Retinal pigment epithelial cell (primary cell): ENCODE data around the gene IL6R.
A peak's percentile ranks its signal among the peaks of the same experiment; 100 is the strongest.

Experiments
- DNase-seq: peaks from one replicate; pipeline ENCODE4 v3.0.0-alpha.2; 2010; ENCODE audit warnings: low read depth
- H3K4me3 ChIP-seq: 2 replicates; pipeline ENCODE4 v1.5.1; 2011; ENCODE audit warnings: mild to moderate bottlenecking, low read length, control low read depth, moderate library complexity
- TF ChIP-seq, protein P1 (sequence below): conservative IDR thresholded peaks from 2 replicates; pipeline ENCODE4 v1.5.1; 2011; ENCODE audit warnings: low read depth, low read length, control low read depth, inconsistent platforms

Gene IL6R

DNA sequence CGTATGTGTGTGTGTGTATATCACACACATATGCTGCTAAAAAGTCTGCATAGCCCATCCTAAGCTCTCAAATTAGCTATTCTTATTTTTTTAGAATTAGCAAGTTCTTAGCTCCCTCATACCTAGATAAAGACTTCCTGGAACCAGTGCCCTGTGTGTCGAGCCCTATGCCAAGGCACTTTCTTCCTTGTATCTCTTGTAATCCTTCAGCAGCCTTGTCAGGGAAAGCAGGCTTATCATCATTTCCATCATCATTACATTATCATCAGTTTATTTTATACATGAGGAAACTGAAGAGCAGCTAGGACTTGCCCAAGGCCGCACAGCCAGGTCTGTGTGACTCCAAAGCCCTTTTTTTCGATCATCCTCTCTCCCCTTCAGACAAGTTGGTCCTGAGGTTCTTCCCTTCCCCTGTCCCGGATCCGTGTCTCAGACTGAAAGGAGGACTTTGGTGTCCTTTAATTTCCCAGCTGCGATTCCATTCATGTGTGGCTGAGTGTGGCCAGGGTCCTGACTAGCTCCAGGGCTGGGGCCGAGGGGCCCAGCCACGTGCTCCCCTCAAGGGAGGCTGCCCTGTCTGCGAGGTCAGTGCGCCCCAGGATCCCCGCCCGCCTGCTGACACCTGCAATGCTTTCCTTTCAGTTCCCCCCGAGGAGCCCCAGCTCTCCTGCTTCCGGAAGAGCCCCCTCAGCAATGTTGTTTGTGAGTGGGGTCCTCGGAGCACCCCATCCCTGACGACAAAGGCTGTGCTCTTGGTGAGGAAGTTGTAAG is 24.9 kb downstream of the IL6R start:
- no peak overlapping the region for H3K4me3 ChIP-seq
- DNase-seq: no peak
- TF ChIP-seq, protein P1, sequence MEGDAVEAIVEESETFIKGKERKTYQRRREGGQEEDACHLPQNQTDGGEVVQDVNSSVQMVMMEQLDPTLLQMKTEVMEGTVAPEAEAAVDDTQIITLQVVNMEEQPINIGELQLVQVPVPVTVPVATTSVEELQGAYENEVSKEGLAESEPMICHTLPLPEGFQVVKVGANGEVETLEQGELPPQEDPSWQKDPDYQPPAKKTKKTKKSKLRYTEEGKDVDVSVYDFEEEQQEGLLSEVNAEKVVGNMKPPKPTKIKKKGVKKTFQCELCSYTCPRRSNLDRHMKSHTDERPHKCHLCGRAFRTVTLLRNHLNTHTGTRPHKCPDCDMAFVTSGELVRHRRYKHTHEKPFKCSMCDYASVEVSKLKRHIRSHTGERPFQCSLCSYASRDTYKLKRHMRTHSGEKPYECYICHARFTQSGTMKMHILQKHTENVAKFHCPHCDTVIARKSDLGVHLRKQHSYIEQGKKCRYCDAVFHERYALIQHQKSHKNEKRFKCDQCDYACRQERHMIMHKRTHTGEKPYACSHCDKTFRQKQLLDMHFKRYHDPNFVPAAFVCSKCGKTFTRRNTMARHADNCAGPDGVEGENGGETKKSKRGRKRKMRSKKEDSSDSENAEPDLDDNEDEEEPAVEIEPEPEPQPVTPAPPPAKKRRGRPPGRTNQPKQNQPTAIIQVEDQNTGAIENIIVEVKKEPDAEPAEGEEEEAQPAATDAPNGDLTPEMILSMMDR: no peak

DNA sequence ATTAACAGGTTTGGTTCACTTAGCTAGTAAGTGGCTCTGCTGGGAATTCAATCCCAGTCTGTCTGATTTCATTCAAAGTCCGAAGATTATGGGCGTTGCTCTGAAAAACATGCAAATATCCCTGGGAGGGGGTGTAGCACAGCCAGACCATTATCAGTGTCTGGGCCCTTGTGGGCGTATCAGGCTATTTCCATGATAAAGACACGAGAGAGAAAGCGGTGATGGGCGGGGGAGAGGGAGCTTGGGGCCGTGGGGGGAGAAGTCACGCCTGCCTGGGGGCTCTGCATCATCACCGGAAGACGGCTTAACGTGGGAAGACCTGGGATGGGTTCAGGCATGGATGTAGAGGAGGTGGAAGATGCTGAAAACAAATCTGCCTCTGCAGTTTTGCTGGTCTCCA is 25.8 kb downstream of the IL6R start:
- TF ChIP-seq, protein P1: no peak
- DNase-seq: no peak

DNA sequence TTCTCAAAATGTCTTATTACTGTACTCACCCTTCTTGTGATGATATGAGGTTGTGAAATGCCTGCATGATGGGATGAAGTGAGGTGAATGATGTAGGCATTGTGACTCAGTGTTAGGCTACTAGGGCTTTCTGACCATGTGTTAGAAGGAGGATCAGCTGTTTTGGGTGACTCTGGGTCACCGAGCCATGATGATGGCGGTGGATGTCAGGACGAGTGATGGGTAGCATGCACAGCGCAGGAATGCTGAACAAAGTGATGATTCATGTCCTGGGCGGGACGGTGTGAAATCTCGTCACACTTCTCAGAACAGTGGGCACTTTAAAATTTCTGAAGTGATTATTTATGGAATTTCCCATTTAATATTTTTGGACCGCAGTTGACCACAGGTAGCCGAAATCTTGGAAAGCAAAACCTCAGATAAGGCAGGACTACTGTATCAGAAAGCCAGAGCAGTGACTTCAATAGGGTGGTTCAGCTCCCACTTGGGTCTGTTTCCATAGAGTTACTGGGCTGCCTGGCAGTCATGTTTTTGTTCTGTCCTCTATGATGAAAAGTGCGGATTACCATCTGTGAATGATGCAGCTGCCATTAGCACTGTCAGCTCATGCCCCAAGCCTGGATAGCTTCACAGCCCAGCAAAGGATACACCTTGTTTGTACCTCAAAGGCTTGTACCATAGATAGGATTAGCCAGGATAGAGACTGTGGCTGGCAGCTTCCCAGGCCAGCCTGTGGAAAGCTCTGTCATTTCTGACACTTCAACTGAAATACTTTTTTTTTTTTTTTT is 26.6 kb downstream of the IL6R start:
- TF ChIP-seq, protein P1: no peak
- peak; percentile 78 for DNase-seq
- no peak overlapping the region for H3K4me3 ChIP-seq

More for the DNA sequence above, 25.8 kb downstream of the IL6R start:
- no peak overlapping the region for H3K4me3 ChIP-seq

DNA sequence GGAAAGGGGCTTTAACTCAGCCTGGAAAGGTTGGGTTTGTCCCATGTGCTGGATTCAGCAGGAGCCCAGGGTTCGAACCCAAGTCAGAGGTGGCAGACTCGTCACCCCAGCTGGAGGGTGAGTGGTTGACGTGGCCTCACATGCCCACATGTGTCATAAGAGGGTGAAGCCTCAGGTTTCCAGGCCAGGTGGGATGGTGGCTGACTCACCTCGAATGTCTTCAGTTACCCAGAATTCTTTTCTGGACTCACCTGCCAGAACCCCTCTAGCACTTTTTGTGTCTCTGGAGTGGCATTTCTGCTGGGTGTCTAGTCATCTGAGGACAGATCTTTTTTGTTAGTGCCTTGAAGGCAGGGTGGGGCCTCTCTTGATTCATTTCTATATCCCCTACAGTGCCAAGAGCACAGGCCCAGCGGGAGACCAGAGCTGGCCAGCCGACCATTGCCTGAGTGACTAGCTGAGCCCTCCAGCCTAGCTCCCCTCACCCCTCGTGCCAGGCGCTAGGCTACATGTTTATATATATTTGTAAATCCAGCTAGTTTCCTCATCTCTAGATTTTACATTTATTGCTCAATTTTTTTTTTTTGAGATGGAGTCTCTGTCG is 28.1 kb downstream of the IL6R start:
- TF ChIP-seq, protein P1: no peak
- no peak overlapping the region for H3K4me3 ChIP-seq
- DNase-seq: no peak

DNA sequence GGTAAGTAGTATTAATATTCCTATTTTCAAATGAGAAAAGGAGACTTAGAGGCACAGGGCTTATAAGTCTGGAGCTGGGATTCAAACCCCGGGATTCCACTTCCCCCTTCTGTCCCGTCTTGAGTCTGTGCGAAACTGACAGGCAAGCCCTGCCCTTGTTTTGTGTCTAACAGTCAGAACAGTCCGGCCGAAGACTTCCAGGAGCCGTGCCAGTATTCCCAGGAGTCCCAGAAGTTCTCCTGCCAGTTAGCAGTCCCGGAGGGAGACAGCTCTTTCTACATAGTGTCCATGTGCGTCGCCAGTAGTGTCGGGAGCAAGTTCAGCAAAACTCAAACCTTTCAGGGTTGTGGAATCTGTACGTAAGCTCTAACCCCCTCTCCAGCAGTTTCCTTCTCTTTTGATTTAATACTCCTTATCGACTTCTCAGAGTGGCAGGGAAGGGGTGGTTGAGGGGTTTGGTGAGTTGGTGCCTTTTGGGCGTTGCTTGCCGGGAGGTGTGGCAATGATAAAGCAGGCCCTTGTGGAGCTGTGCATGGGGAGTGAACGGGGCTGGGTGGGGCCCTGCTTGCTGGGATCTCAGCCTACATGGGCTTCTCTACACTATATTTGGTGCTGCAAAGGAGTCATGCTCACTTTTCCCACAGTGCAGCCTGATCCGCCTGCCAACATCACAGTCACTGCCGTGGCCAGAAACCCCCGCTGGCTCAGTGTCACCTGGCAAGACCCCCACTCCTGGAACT is 29.4 kb downstream of the IL6R start:
- H3K4me3 ChIP-seq: no peak overlapping the region
- TF ChIP-seq, protein P1: no peak
- DNase-seq: no peak

DNA sequence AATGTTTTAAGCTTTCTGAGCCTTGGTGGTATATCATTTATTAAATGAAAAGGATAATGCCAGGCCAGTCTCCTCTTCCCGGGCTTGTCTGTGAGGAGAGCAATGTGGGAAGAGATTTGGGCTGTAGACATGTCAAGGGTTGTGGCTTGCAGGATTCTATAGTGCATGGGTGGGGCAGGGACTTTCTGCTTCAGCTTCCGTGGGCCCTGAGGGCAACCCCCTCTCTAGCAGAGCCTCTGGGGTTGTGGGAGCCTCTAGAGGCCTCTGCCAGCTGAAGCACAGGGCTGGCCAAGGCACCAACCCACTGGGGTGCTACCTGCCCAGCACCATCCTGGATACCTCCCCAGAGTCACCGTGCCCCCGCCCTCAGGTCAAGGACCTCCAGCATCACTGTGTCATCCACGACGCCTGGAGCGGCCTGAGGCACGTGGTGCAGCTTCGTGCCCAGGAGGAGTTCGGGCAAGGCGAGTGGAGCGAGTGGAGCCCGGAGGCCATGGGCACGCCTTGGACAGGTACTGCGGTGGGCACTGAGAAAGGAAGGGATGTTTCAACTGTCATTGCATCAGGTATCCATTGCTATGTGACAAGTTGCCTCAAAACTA is 30.6 kb downstream of the IL6R start:
- H3K4me3 ChIP-seq: no peak overlapping the region
- DNase-seq: no peak
- TF ChIP-seq, protein P1: no peak
